H1 (cell line): ENCODE data around the gene DDB1. TPM values are rescaled to one million over a fixed set of nuclear protein-coding genes. Genes with fewer than 3 reads are reported as not detected.

Experiments used
- ATF3 ChIP-seq: IDR thresholded peaks from 2 replicates; pipeline ENCODE4 v1.6.1; 2011; ENCODE audit warnings: low read depth, mild to moderate bottlenecking, low read length; ENCODE audit not compliant: insufficient read depth
- BCL11A ChIP-seq, 2 experiments: IDR thresholded peaks; one replicate each; pipeline ENCODE4 v1.6.1; 2011; ENCODE audit warnings: low read depth in 2 of 2, low read length in 2 of 2, mild to moderate bottlenecking in 2 of 2
- CHD7 ChIP-seq: fragments of 300-600 bp; sonication (generic); IDR thresholded peaks from 2 replicates; pipeline ENCODE4 v1.7.1; 2012; ENCODE audit warnings: low read length, moderate library complexity, mild to moderate bottlenecking, inconsistent platforms; ENCODE audit not compliant: insufficient replicate concordance
- GTF2F1 ChIP-seq: IDR thresholded peaks from 2 replicates; pipeline ENCODE4 v1.6.1; 2012; ENCODE audit warnings: low read depth, low read length, improper control_type of control experiment, borderline replicate concordance
- NANOG ChIP-seq: IDR thresholded peaks from 2 replicates; pipeline ENCODE4 v1.6.1; 2011; ENCODE audit warnings: low read length, low read depth, mild to moderate bottlenecking, inconsistent platforms; ENCODE audit not compliant: insufficient read depth, poor library complexity, severe bottlenecking
- POLR2AphosphoS5 ChIP-seq: IDR thresholded peaks from 2 replicates; pipeline ENCODE4 v1.6.1; 2011; ENCODE audit warnings: low read depth, low read length
- RBBP5 ChIP-seq: IDR thresholded peaks from 2 replicates; pipeline ENCODE4 v1.7.1; 2012; ENCODE audit warnings: low read depth, mild to moderate bottlenecking, inconsistent platforms, low read length, moderate library complexity, borderline replicate concordance
- RFX5 ChIP-seq: IDR thresholded peaks from 2 replicates; pipeline ENCODE4 v1.6.1; 2011; ENCODE audit warnings: low read depth, low read length, improper control_type of control experiment, borderline replicate concordance
- SIRT6 ChIP-seq: IDR thresholded peaks from one replicate; pipeline ENCODE4 v1.7.1; 2012; ENCODE audit warnings: low read length, inconsistent platforms
- SUZ12 ChIP-seq: fragments of 200-600 bp; sonication (generic); IDR thresholded peaks from 2 replicates; pipeline ENCODE4 v1.6.1; 2012; ENCODE audit warnings: mild to moderate bottlenecking, inconsistent platforms, low read length, moderate library complexity, mixed read lengths
- TAF7 ChIP-seq: optimal IDR thresholded peaks from 2 replicates; pipeline ENCODE3; 2011; ENCODE audit warnings: low read depth, mild to moderate bottlenecking, inconsistent platforms, low read length, moderate library complexity, borderline replicate concordance
- polyA plus RNA-seq, 7 experiments: library from polyadenylated mRNA; depleted of rRNA in 3 of 7; stranded (reverse) in 5 of 7; unstranded in 2 of 7; fragments of >200 nt in 5 of 7; fragments of 200-250 nt in 2 of 7; gene quantifications; 1 replicate in 5 of 7; 2 replicates in 1 of 7; 4 replicates in 1 of 7; pipeline versions ENCODE4 v1.2.1 to v1.2.3, GENCODE V29; 2011 to 2013; ENCODE audit warnings: missing spikeins in 2 of 7, mixed read lengths in 2 of 7
- total RNA-seq: library from RNA; stranded (reverse); fragmentation: NEBNext Ultra II Directional; extraction: Animal tissue kit (Norgen Biotek cat#: 25700); gene quantifications from 2 replicates; pipeline ENCODE4 v1.2.1, GENCODE V29; 2021

DDB1 gene
- total and polyA plus RNA-seq, 2 of the 8 experiments (the other 6 are each of a cell fraction or from before 2014, with no cell fraction given) = 275 to 306 TPM

DNA sequence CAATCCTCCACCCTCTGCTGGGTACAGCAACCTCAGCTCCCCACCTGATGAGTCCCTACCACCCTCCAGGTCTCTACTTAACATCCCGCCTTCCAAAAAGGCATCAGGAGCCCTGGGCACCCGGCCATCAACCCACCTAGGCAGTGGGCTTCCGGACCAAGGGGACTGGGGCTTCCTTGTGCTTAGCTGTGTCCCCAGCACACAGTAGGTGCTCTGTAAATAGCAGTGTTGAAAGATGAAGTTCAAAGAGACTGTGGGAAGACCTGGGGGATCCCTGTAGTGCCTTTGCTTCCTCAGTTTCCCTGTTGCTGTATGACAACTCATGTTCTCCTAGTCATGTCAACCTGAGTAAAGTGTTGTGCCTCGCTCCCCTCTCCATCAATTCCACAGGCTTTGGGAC lies 58.8 kb downstream of the DDB1 start (continued):
- no peak for TF ChIP-seq CHD7
- TF ChIP-seq SUZ12 = no peak
- no peak for TF ChIP-seq NANOG
- no peak for TF ChIP-seq BCL11A (IDR thresholded peaks at IDR 0.05; ENCODE audit: low read depth in 2 of 2, low read length in 2 of 2)
- TF ChIP-seq ATF3 = no peak
- TF ChIP-seq SIRT6 = no peak
- TF ChIP-seq GTF2F1 = no peak
- no peak for TF ChIP-seq TAF7
- no peak for TF ChIP-seq RBBP5
- TF ChIP-seq RFX5 = no peak
- no peak for TF ChIP-seq POLR2AphosphoS5
